ENCODE measurements around the gene COMMD4. TPM values are rescaled to one million over a fixed set of nuclear protein-coding genes. Genes with fewer than 3 reads are reported as not detected.
"Not testable (repeated sequence)": the region's sequence is repeated elsewhere in the genome, so short reads cannot be mapped to it uniquely, and the experiment has no call there.

Gene COMMD4
- total and polyA plus RNA-seq, 4 donors, result 22.3 to 80.8 (median 65.8) TPM

GRCh38 chr15:75309711-75310110, 26.2 kb upstream of the COMMD4 start:
- Histone ChIP-seq H3K9me3 (ENCODE audit: control insufficient read depth, insufficient read depth, low read length) (no peaks in the 10 kb centered on the region), H3K36me3 (ENCODE audit: control insufficient read depth, insufficient read depth, low read length) (no peaks in the 10 kb centered on the region), H3K27me3 (ENCODE audit: control insufficient read depth, insufficient read depth, low read length) (peaks cover 13% of the 10 kb centered on the region), H3K27ac (ENCODE audit: low read depth, low read length) (no peak overlapping the region), H3K4me1 (ENCODE audit: control insufficient read depth, insufficient read depth, low read length) (no peaks in the 10 kb centered on the region), H3K4me3 (ENCODE audit: low read depth, low read length) (no peak overlapping the region)
- DNase-seq (ENCODE audit: low read depth in 4 of 6, low spot score in 6 of 6), result no peak

GRCh38 chr15:75312548-75312947, 23.3 kb upstream of the COMMD4 start:
- not testable (repeated sequence) for H3K27ac ChIP-seq (ENCODE audit: low read depth, low read length); H3K36me3 ChIP-seq (ENCODE audit: control insufficient read depth, insufficient read depth, low read length); H3K27me3 ChIP-seq (ENCODE audit: control insufficient read depth, insufficient read depth, low read length); H3K9me3 ChIP-seq (ENCODE audit: control insufficient read depth, insufficient read depth, low read length); H3K4me3 ChIP-seq (ENCODE audit: low read depth, low read length); H3K4me1 ChIP-seq (ENCODE audit: control insufficient read depth, insufficient read depth, low read length); DNase-seq (ENCODE audit: low read depth in 4 of 6, low spot score in 6 of 6)
- 100% methylated on average over 1 of the region's 1 CpG for WGBS (ENCODE audit: insufficient coverage)

GRCh38 chr15:75313116-75313845, 22.6 kb upstream of the COMMD4 start:
- no peak for DNase-seq (ENCODE audit: low read depth in 4 of 6, low spot score in 6 of 6)
- Histone ChIP-seq H3K4me3 (ENCODE audit: low read depth, low read length) (no peak overlapping the region), H3K27me3 (ENCODE audit: control insufficient read depth, insufficient read depth, low read length) (peaks cover 3% of the 10 kb centered on the region), H3K27ac (ENCODE audit: low read depth, low read length) (no peak overlapping the region), H3K9me3 (ENCODE audit: control insufficient read depth, insufficient read depth, low read length) (no peaks in the 10 kb centered on the region), H3K4me1 (ENCODE audit: control insufficient read depth, insufficient read depth, low read length) (no peaks in the 10 kb centered on the region), H3K36me3 (ENCODE audit: control insufficient read depth, insufficient read depth, low read length) (no peaks in the 10 kb centered on the region)
- WGBS (ENCODE audit: insufficient coverage), result 89% methylated on average over 7 of the region's 13 CpGs

- no peaks in the 10 kb centered on the region for H3K27me3 ChIP-seq (ENCODE audit: control insufficient read depth, insufficient read depth, low read length)
- no peaks in the 10 kb centered on the region for H3K36me3 ChIP-seq (ENCODE audit: control insufficient read depth, insufficient read depth, low read length)
- no peak for DNase-seq (ENCODE audit: low read depth in 4 of 6, low spot score in 6 of 6)
- H3K9me3 ChIP-seq (ENCODE audit: control insufficient read depth, insufficient read depth, low read length), result no peaks in the 10 kb centered on the region
- H3K27ac ChIP-seq (ENCODE audit: low read depth, low read length), result no peak overlapping the region
- WGBS (ENCODE audit: insufficient coverage), result 78% methylated on average over 5 of the region's 5 CpGs
- H3K4me1 ChIP-seq (ENCODE audit: control insufficient read depth, insufficient read depth, low read length), result no peaks in the 10 kb centered on the region
- no peak overlapping the region for H3K4me3 ChIP-seq (ENCODE audit: low read depth, low read length)
Measured at GRCh38 chr15:75314552-75315290, 21.1 kb upstream of the COMMD4 start.

- H3K36me3 ChIP-seq (ENCODE audit: control insufficient read depth, insufficient read depth, low read length); H3K27ac ChIP-seq (ENCODE audit: low read depth, low read length); DNase-seq (ENCODE audit: low read depth in 4 of 6, low spot score in 6 of 6); H3K27me3 ChIP-seq (ENCODE audit: control insufficient read depth, insufficient read depth, low read length); H3K9me3 ChIP-seq (ENCODE audit: control insufficient read depth, insufficient read depth, low read length); H3K4me3 ChIP-seq (ENCODE audit: low read depth, low read length); H3K4me1 ChIP-seq (ENCODE audit: control insufficient read depth, insufficient read depth, low read length): not testable (repeated sequence)
- 89% methylated on average over 3 of the region's 5 CpGs for WGBS (ENCODE audit: insufficient coverage)
Measured at GRCh38 chr15:75319231-75319897, 16.5 kb upstream of the COMMD4 start.

GRCh38 chr15:75321711-75322110, 14.2 kb upstream of the COMMD4 start:
- DNase-seq (ENCODE audit: low read depth in 4 of 6, low spot score in 6 of 6), result no peak
- no peak overlapping the region for H3K27ac ChIP-seq (ENCODE audit: low read depth, low read length)
- no peaks in the 10 kb centered on the region for H3K36me3 ChIP-seq (ENCODE audit: control insufficient read depth, insufficient read depth, low read length)
- WGBS (ENCODE audit: insufficient coverage), result 92% methylated on average over 6 of the region's 6 CpGs
- no peaks in the 10 kb centered on the region for H3K4me1 ChIP-seq (ENCODE audit: control insufficient read depth, insufficient read depth, low read length)
- no peaks in the 10 kb centered on the region for H3K9me3 ChIP-seq (ENCODE audit: control insufficient read depth, insufficient read depth, low read length)
- H3K4me3 ChIP-seq (ENCODE audit: low read depth, low read length), result no peak overlapping the region
- no peaks in the 10 kb centered on the region for H3K27me3 ChIP-seq (ENCODE audit: control insufficient read depth, insufficient read depth, low read length)

- no peak overlapping the region for H3K4me3 ChIP-seq (ENCODE audit: low read depth, low read length)
- H3K36me3 ChIP-seq (ENCODE audit: control insufficient read depth, insufficient read depth, low read length), result no peaks in the 10 kb centered on the region
- H3K9me3 ChIP-seq (ENCODE audit: control insufficient read depth, insufficient read depth, low read length), result no peaks in the 10 kb centered on the region
- WGBS (ENCODE audit: insufficient coverage), result no CpG with 5 or more reads among the region's 4 CpGs
- H3K27ac ChIP-seq (ENCODE audit: low read depth, low read length), result no peak overlapping the region
- H3K4me1 ChIP-seq (ENCODE audit: control insufficient read depth, insufficient read depth, low read length), result no peaks in the 10 kb centered on the region
- no peaks in the 10 kb centered on the region for H3K27me3 ChIP-seq (ENCODE audit: control insufficient read depth, insufficient read depth, low read length)
- DNase-seq (ENCODE audit: low read depth in 4 of 6, low spot score in 6 of 6), result no peak
Measured at GRCh38 chr15:75325922-75326321, 9.9 kb upstream of the COMMD4 start.

- H3K36me3 ChIP-seq (ENCODE audit: control insufficient read depth, insufficient read depth, low read length), result no peaks in the 10 kb centered on the region
- no peaks in the 10 kb centered on the region for H3K4me1 ChIP-seq (ENCODE audit: control insufficient read depth, insufficient read depth, low read length)
- DNase-seq (ENCODE audit: low read depth in 4 of 6, low spot score in 6 of 6), result no peak
- no peaks in the 10 kb centered on the region for H3K27me3 ChIP-seq (ENCODE audit: control insufficient read depth, insufficient read depth, low read length)
- H3K27ac ChIP-seq (ENCODE audit: low read depth, low read length), result no peak overlapping the region
- H3K4me3 ChIP-seq (ENCODE audit: low read depth, low read length), result no peak overlapping the region
- no peaks in the 10 kb centered on the region for H3K9me3 ChIP-seq (ENCODE audit: control insufficient read depth, insufficient read depth, low read length)
- 71% methylated on average over 2 of the region's 4 CpGs for WGBS (ENCODE audit: insufficient coverage)
Measured at GRCh38 chr15:75327005-75327404, 8.9 kb upstream of the COMMD4 start.

- WGBS (ENCODE audit: insufficient coverage), result 79% methylated on average over 3 of the region's 3 CpGs
- H3K9me3 ChIP-seq (ENCODE audit: control insufficient read depth, insufficient read depth, low read length), result no peaks in the 10 kb centered on the region
- H3K4me3 ChIP-seq (ENCODE audit: low read depth, low read length), result no peak overlapping the region
- no peak overlapping the region for H3K27ac ChIP-seq (ENCODE audit: low read depth, low read length)
- DNase-seq (ENCODE audit: low read depth in 4 of 6, low spot score in 6 of 6), result no peak
- H3K27me3 ChIP-seq (ENCODE audit: control insufficient read depth, insufficient read depth, low read length), result no peaks in the 10 kb centered on the region
- H3K4me1 ChIP-seq (ENCODE audit: control insufficient read depth, insufficient read depth, low read length), result no peaks in the 10 kb centered on the region
- no peaks in the 10 kb centered on the region for H3K36me3 ChIP-seq (ENCODE audit: control insufficient read depth, insufficient read depth, low read length)
Measured at GRCh38 chr15:75327491-75327890, 8.4 kb upstream of the COMMD4 start.

All from spinal cord (tissue), 10 donors.